SU-DHL-6 (cell line): Measurements from ENCODE around the gene LRRC4B.

Experiments
- EZH2phosphoT487 ChIP-seq: fragments of 200-600 bp; sonication (generic), shearing (Covaris generic); conservative IDR thresholded peaks from 2 replicates; pipeline ENCODE4 v1.6.1; 2018; ENCODE audit warnings: mild to moderate bottlenecking, antibody characterized with exemption, low read length, moderate library complexity, mixed read lengths
- TF ChIP-seq, protein P1 (sequence below): fragments of 200-600 bp; sonication (generic); IDR thresholded peaks from one replicate; pipeline ENCODE4 v1.5.1; 2017; ENCODE audit warnings: antibody characterized with exemption, mild to moderate bottlenecking, low read length, moderate library complexity; ENCODE audit not compliant: insufficient read depth, poor library complexity, severe bottlenecking

GRCh38 chr19:50537769-50538230 lies 30.4 kb downstream of the LRRC4B start:
- TF ChIP-seq, protein P1, sequence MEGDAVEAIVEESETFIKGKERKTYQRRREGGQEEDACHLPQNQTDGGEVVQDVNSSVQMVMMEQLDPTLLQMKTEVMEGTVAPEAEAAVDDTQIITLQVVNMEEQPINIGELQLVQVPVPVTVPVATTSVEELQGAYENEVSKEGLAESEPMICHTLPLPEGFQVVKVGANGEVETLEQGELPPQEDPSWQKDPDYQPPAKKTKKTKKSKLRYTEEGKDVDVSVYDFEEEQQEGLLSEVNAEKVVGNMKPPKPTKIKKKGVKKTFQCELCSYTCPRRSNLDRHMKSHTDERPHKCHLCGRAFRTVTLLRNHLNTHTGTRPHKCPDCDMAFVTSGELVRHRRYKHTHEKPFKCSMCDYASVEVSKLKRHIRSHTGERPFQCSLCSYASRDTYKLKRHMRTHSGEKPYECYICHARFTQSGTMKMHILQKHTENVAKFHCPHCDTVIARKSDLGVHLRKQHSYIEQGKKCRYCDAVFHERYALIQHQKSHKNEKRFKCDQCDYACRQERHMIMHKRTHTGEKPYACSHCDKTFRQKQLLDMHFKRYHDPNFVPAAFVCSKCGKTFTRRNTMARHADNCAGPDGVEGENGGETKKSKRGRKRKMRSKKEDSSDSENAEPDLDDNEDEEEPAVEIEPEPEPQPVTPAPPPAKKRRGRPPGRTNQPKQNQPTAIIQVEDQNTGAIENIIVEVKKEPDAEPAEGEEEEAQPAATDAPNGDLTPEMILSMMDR = peak; percentile 63
- TF ChIP-seq EZH2phosphoT487 = no peak
